SK-MEL-5 (cell line): ENCODE results near the gene MINAR1. TPM values are rescaled to one million over a fixed set of nuclear protein-coding genes. Genes with fewer than 3 reads are reported as not detected.

Experiments used
- total RNA-seq: library from RNA; depleted of rRNA; stranded (reverse); fragments of >200 nt; shearing (Covaris generic); gene quantifications from 2 replicates; pipeline ENCODE4 v1.2.3, GENCODE V29; 2014; rRNA removed

Gene MINAR1
- total RNA-seq, 1 experiment from 2014 or later: 2.5 TPM

Other genes starting within 250 kb of the MINAR1 start
- gene ANKRD34C, start 149.6 kb upstream of the MINAR1 start, total RNA-seq: not detected in 2 replicates
- gene TMED3, start 121.2 kb upstream of the MINAR1 start, total RNA-seq: 385 and 394 TPM in 2 replicates